ENCODE measurements around the gene ZCCHC3.

DNA sequence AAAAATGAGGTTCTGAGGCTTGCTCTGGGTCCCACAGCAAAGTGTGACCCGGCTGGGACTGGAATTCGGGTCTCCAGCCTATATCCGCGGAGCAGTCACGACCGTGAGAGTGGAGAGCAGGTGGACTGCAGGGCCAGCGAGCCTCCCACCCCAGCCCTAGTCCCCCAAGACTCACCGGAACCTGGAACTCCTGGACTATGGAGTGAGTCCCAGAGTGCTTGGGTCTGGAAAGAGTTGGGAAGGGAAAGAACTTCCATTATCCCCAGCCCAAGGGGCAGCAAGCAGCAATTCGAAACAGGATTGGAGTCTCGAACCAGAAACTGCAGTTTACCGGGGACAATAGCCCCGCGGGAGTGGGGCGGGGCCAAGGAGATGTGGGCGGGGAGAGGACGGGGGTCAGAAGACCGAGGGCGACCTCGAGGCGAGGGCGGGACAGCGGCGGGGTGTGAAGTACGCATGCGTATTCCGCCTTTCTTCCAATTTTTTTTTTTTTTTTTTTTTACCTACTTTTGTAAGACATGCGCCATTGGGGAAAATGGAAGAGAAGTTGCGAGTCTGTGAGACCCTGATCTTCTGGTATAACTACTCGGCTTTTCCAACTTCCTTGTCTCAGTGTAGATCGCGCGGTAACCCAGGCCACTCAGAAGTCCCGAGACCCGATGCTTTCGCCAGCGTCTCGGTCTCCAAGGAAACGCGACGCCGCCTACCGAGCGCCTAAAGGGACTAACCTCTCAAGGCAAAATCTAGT is 7.1 kb upstream of the ZCCHC3 start, which contains the start of gene C20orf96:
- TF ChIP-seq GATA3 (IDR thresholded peaks at IDR 0.05; ENCODE audit: low read depth, low read length) (no peak), GATA2 (IDR thresholded peaks at IDR 0.05; ENCODE audit: low read depth, low read length) (peak; percentile 27; the same call in 1 of the 2 replicates)

All from SH-SY5Y (cell line).